Effector CD4-positive, alpha-beta T cell (primary cell): ENCODE results near the gene FAM76B.

Source experiments
- DNase-seq: peaks from one replicate; pipeline ENCODE4 v3.0.0-alpha.2; 2020

FAM76B gene

DNA sequence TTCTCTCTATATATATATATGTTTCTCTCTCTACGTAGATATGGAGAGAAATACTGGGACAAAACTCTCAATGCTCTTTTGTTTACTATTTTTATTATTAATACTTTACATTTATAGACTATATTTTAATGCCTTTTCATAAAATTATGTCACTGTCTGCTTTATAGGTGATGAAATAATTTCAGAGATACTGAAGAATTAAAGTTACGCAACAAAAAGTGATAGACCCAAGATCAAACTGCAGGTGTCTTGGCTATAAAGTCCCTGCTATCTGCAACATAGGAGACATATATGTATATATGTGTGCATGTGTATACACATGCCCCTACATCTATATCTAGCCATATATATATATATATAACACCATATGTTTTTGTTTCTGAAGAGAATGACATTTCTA is 60.8 kb downstream of the FAM76B start:
- DNase-seq, result no peak

DNA sequence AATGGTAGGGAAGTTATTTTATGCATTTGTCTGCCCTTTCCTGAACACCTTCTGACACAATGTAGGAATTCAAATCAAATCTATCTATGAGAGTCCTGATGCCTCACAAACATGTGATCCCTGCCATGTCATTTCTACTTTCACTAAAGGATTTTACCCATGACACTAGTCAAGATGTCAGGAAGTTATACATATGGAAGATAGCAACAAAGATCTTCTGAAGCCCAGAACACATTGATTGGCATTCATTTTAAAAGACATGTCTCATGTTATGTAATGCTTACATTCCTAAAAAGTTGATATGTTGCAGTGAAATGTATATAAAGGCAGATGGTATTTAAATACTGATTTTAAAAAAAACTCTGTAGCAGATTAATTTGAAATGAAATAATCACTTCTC is 61.5 kb downstream of the FAM76B start:
- no peak for DNase-seq

DNA sequence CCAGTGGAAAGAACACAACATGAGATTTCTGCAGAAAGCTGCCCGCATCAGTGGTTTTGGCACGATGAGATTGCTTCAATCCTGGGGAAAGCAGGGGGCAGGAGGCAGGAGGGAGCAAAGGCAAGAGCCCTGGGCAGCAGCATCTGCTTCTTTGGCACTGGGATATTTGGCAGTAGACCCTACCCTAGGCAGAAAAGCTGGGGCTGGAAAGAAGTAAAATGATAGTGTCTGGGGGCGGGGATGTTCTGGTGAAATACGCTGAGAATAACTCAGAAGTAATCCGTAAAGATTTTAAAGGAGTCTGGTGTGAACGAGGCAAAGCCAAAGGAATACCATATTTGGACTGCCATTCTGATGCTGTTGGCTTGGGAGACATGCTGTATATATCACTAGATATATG is 62.0 kb downstream of the FAM76B start:
- no peak for DNase-seq

DNA sequence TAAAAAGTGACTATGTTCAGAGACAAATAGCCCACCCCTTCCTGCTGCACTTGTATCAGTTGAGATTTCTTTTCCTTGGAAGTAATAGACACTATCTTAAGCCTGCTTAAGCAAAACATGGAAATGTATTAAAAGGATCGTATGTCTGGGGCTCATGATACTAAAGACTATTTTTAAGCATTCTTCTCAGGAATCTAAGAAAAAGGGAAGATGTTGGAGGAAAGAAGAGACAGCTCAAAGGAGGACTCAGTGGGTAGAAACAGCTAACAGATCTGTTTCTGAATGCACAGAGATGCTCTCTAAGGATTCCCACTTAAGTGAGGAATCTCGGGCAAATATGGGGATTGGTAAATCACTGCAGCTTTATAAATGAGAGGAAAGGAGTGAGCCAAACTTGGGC is 62.5 kb downstream of the FAM76B start:
- no peak for DNase-seq

GRCh38 chr11:95725196-95725595 is 64.4 kb downstream of the FAM76B start:
- no peak for DNase-seq

GRCh38 chr11:95723361-95723942 is 66.1 kb downstream of the FAM76B start:
- no peak for DNase-seq

DNA sequence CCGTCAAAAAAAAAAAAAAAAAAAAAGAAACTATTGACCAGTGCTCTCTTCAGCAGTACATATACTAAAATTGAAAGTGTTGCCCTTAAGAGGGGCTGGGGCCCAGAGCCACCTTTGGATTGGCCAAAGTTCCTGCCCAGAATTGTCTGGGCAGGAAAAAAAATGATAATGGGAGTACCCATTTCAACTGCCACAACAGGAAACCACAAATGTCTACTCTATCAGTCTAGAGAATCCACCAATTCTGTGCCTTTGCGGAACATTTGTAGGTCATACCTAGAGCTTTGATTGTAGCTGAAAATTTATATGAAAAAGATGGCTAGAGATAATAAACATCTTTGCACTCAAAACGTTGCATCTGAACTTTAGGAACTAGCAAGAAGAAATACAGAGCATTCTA is 69.4 kb downstream of the FAM76B start:
- no peak for DNase-seq
